ENCODE measurements around the gene THRB. TPM values are rescaled to one million over a fixed set of nuclear protein-coding genes. Genes with fewer than 3 reads are reported as not detected.

Gene THRB
- total and polyA plus RNA-seq, 4 donors: 4.0 to 10.5 (median 6.2) TPM

- Histone ChIP-seq H3K4me3 (ENCODE audit: low read depth, low read length) (no peak overlapping the region), H3K4me1 (ENCODE audit: control insufficient read depth, insufficient read depth, low read length) (peaks cover 5% of the 10 kb centered on the region), H3K9me3 (ENCODE audit: control insufficient read depth, insufficient read depth, low read length) (no peaks in the 10 kb centered on the region), H3K36me3 (ENCODE audit: control insufficient read depth, insufficient read depth, low read length) (no peaks in the 10 kb centered on the region), H3K27me3 (ENCODE audit: control insufficient read depth, insufficient read depth, low read length) (no peaks in the 10 kb centered on the region), H3K27ac (ENCODE audit: low read depth, low read length) (no peak overlapping the region)
- no CpG with 5 or more reads among the region's 1 CpG for WGBS (ENCODE audit: insufficient coverage)
- DNase-seq (ENCODE audit: low read depth in 4 of 6, low spot score in 6 of 6): no peak
These were observed 154.5 kb downstream of the THRB start for GRCh38 chr3:24340161-24340560.

GRCh38 chr3:24339266-24339825 is 155.3 kb downstream of the THRB start:
- peak in 1 of 6 donors; percentile 61 for DNase-seq (ENCODE audit: low read depth in 4 of 6, low spot score in 6 of 6)
- Histone ChIP-seq H3K4me3 (ENCODE audit: low read depth, low read length) (no peak overlapping the region), H3K36me3 (ENCODE audit: control insufficient read depth, insufficient read depth, low read length) (no peaks in the 10 kb centered on the region), H3K27ac (ENCODE audit: low read depth, low read length) (no peak overlapping the region), H3K4me1 (ENCODE audit: control insufficient read depth, insufficient read depth, low read length) (peaks cover 5% of the 10 kb centered on the region), H3K27me3 (ENCODE audit: control insufficient read depth, insufficient read depth, low read length) (no peaks in the 10 kb centered on the region), H3K9me3 (ENCODE audit: control insufficient read depth, insufficient read depth, low read length) (no peaks in the 10 kb centered on the region)
- WGBS (ENCODE audit: insufficient coverage): 86% methylated on average over 2 of the region's 5 CpGs

GRCh38 chr3:24338409-24339130 is 156.1 kb downstream of the THRB start:
- Histone ChIP-seq H3K4me3 (ENCODE audit: low read depth, low read length) (no peak overlapping the region), H3K4me1 (ENCODE audit: control insufficient read depth, insufficient read depth, low read length) (peaks cover 5% of the 10 kb centered on the region), H3K36me3 (ENCODE audit: control insufficient read depth, insufficient read depth, low read length) (no peaks in the 10 kb centered on the region), H3K27me3 (ENCODE audit: control insufficient read depth, insufficient read depth, low read length) (no peaks in the 10 kb centered on the region), H3K27ac (ENCODE audit: low read depth, low read length) (no peak overlapping the region), H3K9me3 (ENCODE audit: control insufficient read depth, insufficient read depth, low read length) (no peaks in the 10 kb centered on the region)
- no CpG with 5 or more reads among the region's 5 CpGs for WGBS (ENCODE audit: insufficient coverage)
- DNase-seq (ENCODE audit: low read depth in 4 of 6, low spot score in 6 of 6): no peak

GRCh38 chr3:24336101-24336500 is 158.5 kb downstream of the THRB start:
- H3K36me3 ChIP-seq (ENCODE audit: control insufficient read depth, insufficient read depth, low read length): no peaks in the 10 kb centered on the region
- DNase-seq (ENCODE audit: low read depth in 4 of 6, low spot score in 6 of 6): peak in 1 of 6 donors; percentile 40

GRCh38 chr3:24332092-24332491 is 162.6 kb downstream of the THRB start:
- H3K4me3 ChIP-seq (ENCODE audit: low read depth, low read length): no peak overlapping the region
- H3K4me1 ChIP-seq (ENCODE audit: control insufficient read depth, insufficient read depth, low read length): peaks cover 5% of the 10 kb centered on the region
- H3K36me3 ChIP-seq (ENCODE audit: control insufficient read depth, insufficient read depth, low read length): no peaks in the 10 kb centered on the region
- no peak for DNase-seq (ENCODE audit: low read depth in 4 of 6, low spot score in 6 of 6)
- H3K9me3 ChIP-seq (ENCODE audit: control insufficient read depth, insufficient read depth, low read length): no peaks in the 10 kb centered on the region
- no peaks in the 10 kb centered on the region for H3K27me3 ChIP-seq (ENCODE audit: control insufficient read depth, insufficient read depth, low read length)
- no peak overlapping the region for H3K27ac ChIP-seq (ENCODE audit: low read depth, low read length)
- no CpG with 5 or more reads among the region's 3 CpGs for WGBS (ENCODE audit: insufficient coverage)

More at GRCh38 chr3:24336101-24336500, 158.5 kb downstream of the THRB start:
- Histone ChIP-seq H3K27ac (ENCODE audit: low read depth, low read length) (no peak overlapping the region), H3K9me3 (ENCODE audit: control insufficient read depth, insufficient read depth, low read length) (no peaks in the 10 kb centered on the region), H3K27me3 (ENCODE audit: control insufficient read depth, insufficient read depth, low read length) (no peaks in the 10 kb centered on the region), H3K4me1 (ENCODE audit: control insufficient read depth, insufficient read depth, low read length) (peaks cover 5% of the 10 kb centered on the region), H3K4me3 (ENCODE audit: low read depth, low read length) (no peak overlapping the region)
- WGBS (ENCODE audit: insufficient coverage): 36% methylated on average over 3 of the region's 3 CpGs

- H3K27me3 ChIP-seq (ENCODE audit: control insufficient read depth, insufficient read depth, low read length): no peaks in the 10 kb centered on the region
- no peaks in the 10 kb centered on the region for H3K4me1 ChIP-seq (ENCODE audit: control insufficient read depth, insufficient read depth, low read length)
- no peaks in the 10 kb centered on the region for H3K9me3 ChIP-seq (ENCODE audit: control insufficient read depth, insufficient read depth, low read length)
- H3K27ac ChIP-seq (ENCODE audit: low read depth, low read length): no peak overlapping the region
- no peak for DNase-seq (ENCODE audit: low read depth in 4 of 6, low spot score in 6 of 6)
- no peaks in the 10 kb centered on the region for H3K36me3 ChIP-seq (ENCODE audit: control insufficient read depth, insufficient read depth, low read length)
- H3K4me3 ChIP-seq (ENCODE audit: low read depth, low read length): no peak overlapping the region
These were observed 171.4 kb downstream of the THRB start for GRCh38 chr3:24323272-24323671.

GRCh38 chr3:24320601-24321000 is 174.0 kb downstream of the THRB start:
- H3K4me3 ChIP-seq (ENCODE audit: low read depth, low read length): no peak overlapping the region
- no peak for DNase-seq (ENCODE audit: low read depth in 4 of 6, low spot score in 6 of 6)
- H3K9me3 ChIP-seq (ENCODE audit: control insufficient read depth, insufficient read depth, low read length): no peaks in the 10 kb centered on the region
- no peaks in the 10 kb centered on the region for H3K4me1 ChIP-seq (ENCODE audit: control insufficient read depth, insufficient read depth, low read length)
- no peak overlapping the region for H3K27ac ChIP-seq (ENCODE audit: low read depth, low read length)
- no peaks in the 10 kb centered on the region for H3K27me3 ChIP-seq (ENCODE audit: control insufficient read depth, insufficient read depth, low read length)
- H3K36me3 ChIP-seq (ENCODE audit: control insufficient read depth, insufficient read depth, low read length): no peaks in the 10 kb centered on the region

GRCh38 chr3:24318677-24319287 is 175.9 kb downstream of the THRB start:
- Histone ChIP-seq H3K36me3 (ENCODE audit: control insufficient read depth, insufficient read depth, low read length) (no peaks in the 10 kb centered on the region), H3K9me3 (ENCODE audit: control insufficient read depth, insufficient read depth, low read length) (no peaks in the 10 kb centered on the region), H3K27me3 (ENCODE audit: control insufficient read depth, insufficient read depth, low read length) (no peaks in the 10 kb centered on the region), H3K27ac (ENCODE audit: low read depth, low read length) (no peak overlapping the region), H3K4me1 (ENCODE audit: control insufficient read depth, insufficient read depth, low read length) (no peaks in the 10 kb centered on the region), H3K4me3 (ENCODE audit: low read depth, low read length) (no peak overlapping the region)
- no CpG with 5 or more reads among the region's 1 CpG for WGBS (ENCODE audit: insufficient coverage)
- DNase-seq (ENCODE audit: low read depth in 4 of 6, low spot score in 6 of 6): no peak

- 100% methylated on average over 2 of the region's 5 CpGs for WGBS (ENCODE audit: insufficient coverage)
- Histone ChIP-seq H3K27ac (ENCODE audit: low read depth, low read length) (no peak overlapping the region), H3K36me3 (ENCODE audit: control insufficient read depth, insufficient read depth, low read length) (no peaks in the 10 kb centered on the region)
These were observed 177.7 kb downstream of the THRB start for GRCh38 chr3:24316887-24317383.

GRCh38 chr3:24315971-24316370 is 178.7 kb downstream of the THRB start:
- no peak overlapping the region for H3K4me3 ChIP-seq (ENCODE audit: low read depth, low read length)
- peak in 1 of 6 donors; percentile 44 for DNase-seq (ENCODE audit: low read depth in 4 of 6, low spot score in 6 of 6)
- H3K4me1 ChIP-seq (ENCODE audit: control insufficient read depth, insufficient read depth, low read length): no peaks in the 10 kb centered on the region
- H3K9me3 ChIP-seq (ENCODE audit: control insufficient read depth, insufficient read depth, low read length): no peaks in the 10 kb centered on the region
- no peak overlapping the region for H3K27ac ChIP-seq (ENCODE audit: low read depth, low read length)
- H3K27me3 ChIP-seq (ENCODE audit: control insufficient read depth, insufficient read depth, low read length): no peaks in the 10 kb centered on the region
- no peaks in the 10 kb centered on the region for H3K36me3 ChIP-seq (ENCODE audit: control insufficient read depth, insufficient read depth, low read length)

More at GRCh38 chr3:24316887-24317383, 177.7 kb downstream of the THRB start:
- Histone ChIP-seq H3K4me3 (ENCODE audit: low read depth, low read length) (no peak overlapping the region), H3K9me3 (ENCODE audit: control insufficient read depth, insufficient read depth, low read length) (no peaks in the 10 kb centered on the region), H3K4me1 (ENCODE audit: control insufficient read depth, insufficient read depth, low read length) (no peaks in the 10 kb centered on the region), H3K27me3 (ENCODE audit: control insufficient read depth, insufficient read depth, low read length) (no peaks in the 10 kb centered on the region)
- DNase-seq (ENCODE audit: low read depth in 4 of 6, low spot score in 6 of 6): no peak

Data from spinal cord (tissue), 10 donors.